Liver (tissue), 9 donors: Measurements from ENCODE around the gene MPP3. TPM values are rescaled to one million over a fixed set of nuclear protein-coding genes. Genes with fewer than 3 reads are reported as not detected.

Source experiments
- DNase-seq: peaks from one replicate; pipeline ENCODE4 v3.0.0-alpha.2; 2017; ENCODE audit warnings: low spot score
- H3K27ac ChIP-seq, 2 donors: one replicate each; pipeline ENCODE4 v1.7.0; 2013; ENCODE audit warnings: inconsistent platforms in 2 of 2, low read length in 2 of 2, control low read depth in 1 of 2, low read depth in 1 of 2, mild to moderate bottlenecking in 1 of 2
- H3K27me3 ChIP-seq, 4 donors: one replicate each; pipeline versions ENCODE4 v1.6.1 to v1.7.0; 2013; ENCODE audit warnings: low read length in 3 of 4, inconsistent platforms in 1 of 4, mild to moderate bottlenecking in 1 of 4, moderate library complexity in 1 of 4; ENCODE audit not compliant: control insufficient read depth in 4 of 4, insufficient read depth in 4 of 4
- H3K36me3 ChIP-seq, 4 donors: one replicate each; pipeline versions ENCODE4 v1.6.1 to v1.7.0; 2013; ENCODE audit warnings: low read length in 3 of 4, mild to moderate bottlenecking in 3 of 4, low read depth in 1 of 4, moderate library complexity in 1 of 4; ENCODE audit not compliant: control insufficient read depth in 4 of 4, insufficient read depth in 3 of 4
- H3K4me1 ChIP-seq, 4 donors: one replicate each; pipeline versions ENCODE4 v1.6.1 to v1.7.0; 2013; ENCODE audit warnings: low read length in 3 of 4, mild to moderate bottlenecking in 3 of 4, moderate library complexity in 1 of 4; ENCODE audit not compliant: control insufficient read depth in 4 of 4, insufficient read depth in 4 of 4
- H3K4me3 ChIP-seq, 3 donors: one replicate each; pipeline versions ENCODE4 v1.6.1 to v1.7.0; 2013; ENCODE audit warnings: low read length in 3 of 3, control low read depth in 1 of 3, low read depth in 1 of 3, mild to moderate bottlenecking in 1 of 3
- H3K9ac ChIP-seq, 2 donors: one replicate each; pipeline ENCODE4 v1.7.0; 2013; ENCODE audit warnings: low read length in 2 of 2, mild to moderate bottlenecking in 2 of 2, moderate library complexity in 2 of 2, control low read depth in 1 of 2, low read depth in 1 of 2
- H3K9me3 ChIP-seq, 4 donors: one replicate each; pipeline versions ENCODE4 v1.6.1 to v1.7.0; 2013; ENCODE audit warnings: low read length in 3 of 4; ENCODE audit not compliant: control insufficient read depth in 4 of 4
- CTCF ChIP-seq: fragments of 150-350 bp; IDR thresholded peaks from 2 replicates; pipeline ENCODE4 v1.5.1; 2017; ENCODE audit warnings: improper control_type of control experiment, low read depth, low read length; ENCODE audit not compliant: missing input control
- EGR1 ChIP-seq, 2 donors: IDR thresholded peaks; 2 replicates each; pipeline ENCODE4 v1.6.1; 2016 to 2018; ENCODE audit warnings: antibody characterized with exemption in 2 of 2, low read depth in 2 of 2
- FOXA1 ChIP-seq: IDR thresholded peaks from 2 replicates; pipeline ENCODE4 v1.6.1; 2016; ENCODE audit warnings: antibody characterized with exemption
- FOXA2 ChIP-seq: IDR thresholded peaks from 2 replicates; pipeline ENCODE4 v1.6.1; 2016; ENCODE audit warnings: antibody characterized with exemption
- GABPA ChIP-seq, 2 donors: IDR thresholded peaks in 1 of 2; conservative IDR thresholded peaks in 1 of 2; 2 replicates each; pipeline ENCODE4 v1.6.1; 2016; ENCODE audit warnings: antibody characterized with exemption in 2 of 2, mild to moderate bottlenecking in 1 of 2, moderate library complexity in 1 of 2
- HNF4G ChIP-seq: IDR thresholded peaks from 2 replicates; pipeline ENCODE4 v1.6.1; 2016; ENCODE audit warnings: antibody characterized with exemption
- JUND ChIP-seq, 2 donors: IDR thresholded peaks; 2 replicates each; pipeline ENCODE4 v1.6.1; 2016; ENCODE audit warnings: antibody characterized with exemption in 2 of 2
- RAD21 ChIP-seq, 2 donors: IDR thresholded peaks; 2 replicates each; pipeline ENCODE4 v1.6.1; 2016; ENCODE audit warnings: antibody characterized with exemption in 2 of 2, mild to moderate bottlenecking in 2 of 2
- RXRA ChIP-seq, 2 donors: IDR thresholded peaks; 2 replicates each; pipeline ENCODE4 v1.6.1; 2017 to 2018; ENCODE audit warnings: antibody characterized with exemption in 2 of 2, mild to moderate bottlenecking in 1 of 2
- TAF1 ChIP-seq: conservative IDR thresholded peaks from 2 replicates; pipeline ENCODE4 v1.6.1; 2016; ENCODE audit warnings: antibody characterized with exemption, mild to moderate bottlenecking
- WGBS: extraction: QIAGEN DNeasy Blood & Tissue Kit; methylation state at CpG from one replicate; pipeline ENCODE4 v1.1.7; 2013; 5-methylcytosine and 5-hydroxymethylcytosine counted together
- polyA plus RNA-seq, 2 donors: library from polyadenylated mRNA; stranded (reverse) in 1 of 2; unstranded in 1 of 2; fragments of 200-250 nt in 1 of 2; fragments of >200 nt in 1 of 2; fragmentation: Nextera tagmentation in 1 of 2; extraction: Ambion mirVana in 1 of 2; gene quantifications; one replicate each; pipeline versions ENCODE4 v1.2.1 to v1.2.3, GENCODE V29; 2013 to 2015
- total RNA-seq, 2 donors: library from RNA; depleted of rRNA; stranded (reverse); fragments of >200 nt; gene quantifications; one replicate each; pipeline ENCODE4 v1.2.3, GENCODE V29; 2014
- TF ChIP-seq, protein P1 (sequence below): IDR thresholded peaks from 2 replicates; pipeline ENCODE4 v1.6.1; 2016; ENCODE audit warnings: antibody characterized with exemption
- TF ChIP-seq, protein P2 (sequence below): IDR thresholded peaks from 2 replicates; pipeline ENCODE4 v1.6.1; 2016; ENCODE audit warnings: antibody characterized with exemption, mild to moderate bottlenecking
- TF ChIP-seq, protein P3 (sequence below): IDR thresholded peaks from 2 replicates; pipeline ENCODE4 v1.6.1; 2016; ENCODE audit warnings: antibody characterized with exemption
- donor health status: healthy.
- donor health status: healthy.
- donor health status: healthy.
- donor health status: healthy.
- donor health status: healthy.

The MPP3 gene
- total and polyA plus RNA-seq, 4 donors = 0.23 to 1.3 (median 0.72) TPM

- Histone ChIP-seq H3K9ac (no peak overlapping the region), H3K4me1 (peaks cover 12 to 49% (median 30%) of the 10 kb centered on the region in 4 donors), H3K27ac (no peak overlapping the region), H3K4me3 (no peak overlapping the region), H3K27me3 (no peaks in the 10 kb centered on the region), H3K9me3 (no peaks in the 10 kb centered on the region), H3K36me3 (peaks cover 0 to 38% (median 24%) of the 10 kb centered on the region in 4 donors)
- DNase-seq = no peak
- TF ChIP-seq CTCF (no peak), EGR1 (IDR thresholded peaks at IDR 0.05; ENCODE audit: low read depth in 2 of 2) (no peak)
- TF ChIP-seq, protein P1, sequence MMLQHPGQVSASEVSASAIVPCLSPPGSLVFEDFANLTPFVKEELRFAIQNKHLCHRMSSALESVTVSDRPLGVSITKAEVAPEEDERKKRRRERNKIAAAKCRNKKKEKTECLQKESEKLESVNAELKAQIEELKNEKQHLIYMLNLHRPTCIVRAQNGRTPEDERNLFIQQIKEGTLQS = no peak
- 92% methylated on average over 7 of the region's 7 CpGs for WGBS
These were observed 64.0 kb downstream of the MPP3 start for GRCh38 chr17:43768943-43769342.

GRCh38 chr17:43768382-43768781, 64.6 kb downstream of the MPP3 start:
- TF ChIP-seq JUND (IDR thresholded peaks at IDR 0.05) (no peak), TAF1 (no peak), FOXA1 (no peak), FOXA2 (no peak), RAD21 (IDR thresholded peaks at IDR 0.05) (no peak)
- TF ChIP-seq, protein P2, sequence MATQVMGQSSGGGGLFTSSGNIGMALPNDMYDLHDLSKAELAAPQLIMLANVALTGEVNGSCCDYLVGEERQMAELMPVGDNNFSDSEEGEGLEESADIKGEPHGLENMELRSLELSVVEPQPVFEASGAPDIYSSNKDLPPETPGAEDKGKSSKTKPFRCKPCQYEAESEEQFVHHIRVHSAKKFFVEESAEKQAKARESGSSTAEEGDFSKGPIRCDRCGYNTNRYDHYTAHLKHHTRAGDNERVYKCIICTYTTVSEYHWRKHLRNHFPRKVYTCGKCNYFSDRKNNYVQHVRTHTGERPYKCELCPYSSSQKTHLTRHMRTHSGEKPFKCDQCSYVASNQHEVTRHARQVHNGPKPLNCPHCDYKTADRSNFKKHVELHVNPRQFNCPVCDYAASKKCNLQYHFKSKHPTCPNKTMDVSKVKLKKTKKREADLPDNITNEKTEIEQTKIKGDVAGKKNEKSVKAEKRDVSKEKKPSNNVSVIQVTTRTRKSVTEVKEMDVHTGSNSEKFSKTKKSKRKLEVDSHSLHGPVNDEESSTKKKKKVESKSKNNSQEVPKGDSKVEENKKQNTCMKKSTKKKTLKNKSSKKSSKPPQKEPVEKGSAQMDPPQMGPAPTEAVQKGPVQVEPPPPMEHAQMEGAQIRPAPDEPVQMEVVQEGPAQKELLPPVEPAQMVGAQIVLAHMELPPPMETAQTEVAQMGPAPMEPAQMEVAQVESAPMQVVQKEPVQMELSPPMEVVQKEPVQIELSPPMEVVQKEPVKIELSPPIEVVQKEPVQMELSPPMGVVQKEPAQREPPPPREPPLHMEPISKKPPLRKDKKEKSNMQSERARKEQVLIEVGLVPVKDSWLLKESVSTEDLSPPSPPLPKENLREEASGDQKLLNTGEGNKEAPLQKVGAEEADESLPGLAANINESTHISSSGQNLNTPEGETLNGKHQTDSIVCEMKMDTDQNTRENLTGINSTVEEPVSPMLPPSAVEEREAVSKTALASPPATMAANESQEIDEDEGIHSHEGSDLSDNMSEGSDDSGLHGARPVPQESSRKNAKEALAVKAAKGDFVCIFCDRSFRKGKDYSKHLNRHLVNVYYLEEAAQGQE = no peak
- no peak for DNase-seq
- Histone ChIP-seq H3K27me3 (no peaks in the 10 kb centered on the region), H3K36me3 (peaks cover 0 to 38% (median 24%) of the 10 kb centered on the region in 4 donors), H3K4me3 (no peak overlapping the region), H3K4me1 (peaks cover 12 to 44% (median 27%) of the 10 kb centered on the region in 4 donors), H3K9ac (no peak overlapping the region), H3K9me3 (no peaks in the 10 kb centered on the region), H3K27ac (no peak overlapping the region)
- 63% methylated on average over 9 of the region's 9 CpGs for whole genome bisulfite sequencing

DNA sequence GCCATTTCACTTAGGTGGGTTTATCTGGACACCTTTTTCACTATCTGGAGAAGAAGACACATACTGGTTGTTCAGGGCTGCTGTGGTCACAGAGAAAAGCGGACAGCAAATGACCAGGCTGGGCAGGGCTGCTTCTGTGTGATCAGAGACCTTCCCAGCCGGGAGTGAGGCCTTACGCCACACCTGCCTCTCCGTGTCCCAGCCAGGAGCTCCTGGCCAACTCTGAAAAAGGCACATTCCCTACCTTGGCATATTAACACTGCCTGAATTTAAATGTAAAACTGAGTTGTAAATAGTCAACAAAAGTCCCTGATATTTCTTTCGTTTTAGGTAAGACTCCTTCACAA, 65.3 kb downstream of the MPP3 start:
- H3K9me3 ChIP-seq = no peaks in the 10 kb centered on the region
- H3K27ac ChIP-seq = no peak overlapping the region
- H3K36me3 ChIP-seq = peaks cover 0 to 36% (median 21%) of the 10 kb centered on the region in 4 donors
- DNase-seq = no peak
- WGBS = 56% methylated on average over 5 of the region's 5 CpGs
- H3K4me1 ChIP-seq = peaks cover 7 to 37% (median 20%) of the 10 kb centered on the region in 4 donors
- no peak overlapping the region for H3K4me3 ChIP-seq
- no peaks in the 10 kb centered on the region for H3K27me3 ChIP-seq
- H3K9ac ChIP-seq = no peak overlapping the region
- TF ChIP-seq RAD21 (IDR thresholded peaks at IDR 0.05) = no peak
- TF ChIP-seq, protein P3, sequence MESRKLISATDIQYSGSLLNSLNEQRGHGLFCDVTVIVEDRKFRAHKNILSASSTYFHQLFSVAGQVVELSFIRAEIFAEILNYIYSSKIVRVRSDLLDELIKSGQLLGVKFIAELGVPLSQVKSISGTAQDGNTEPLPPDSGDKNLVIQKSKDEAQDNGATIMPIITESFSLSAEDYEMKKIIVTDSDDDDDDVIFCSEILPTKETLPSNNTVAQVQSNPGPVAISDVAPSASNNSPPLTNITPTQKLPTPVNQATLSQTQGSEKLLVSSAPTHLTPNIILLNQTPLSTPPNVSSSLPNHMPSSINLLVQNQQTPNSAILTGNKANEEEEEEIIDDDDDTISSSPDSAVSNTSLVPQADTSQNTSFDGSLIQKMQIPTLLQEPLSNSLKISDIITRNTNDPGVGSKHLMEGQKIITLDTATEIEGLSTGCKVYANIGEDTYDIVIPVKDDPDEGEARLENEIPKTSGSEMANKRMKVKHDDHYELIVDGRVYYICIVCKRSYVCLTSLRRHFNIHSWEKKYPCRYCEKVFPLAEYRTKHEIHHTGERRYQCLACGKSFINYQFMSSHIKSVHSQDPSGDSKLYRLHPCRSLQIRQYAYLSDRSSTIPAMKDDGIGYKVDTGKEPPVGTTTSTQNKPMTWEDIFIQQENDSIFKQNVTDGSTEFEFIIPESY = no peak
- TF ChIP-seq CTCF = no peak
- TF ChIP-seq, protein P2 = no peak
- TF ChIP-seq, protein P1 = no peak
- no peak for TF ChIP-seq HNF4G
- no peak for TF ChIP-seq GABPA (IDR thresholded peaks at IDR 0.05 in 1 of 2, conservative IDR thresholded peaks at IDR 0.05 in 1 of 2)
- TF ChIP-seq RXRA (IDR thresholded peaks at IDR 0.05) = no peak
